NCI-H69 (cell line): Measurements from ENCODE around the gene PDCD10.

Experiments used
- DNase-seq: peaks from one replicate; lab custom pipeline; 2025; lab: John Stamatoyannopoulos, UW

PDCD10 gene

GRCh38 chr3:167735233-167736138 lies 794 bp upstream of the PDCD10 start, which contains the start of gene SERPINI1:
Gene SERPINI1, plus strand, starts transcription at chr3:167735721. Its CDS starts 53,408 bp downstream, at chr3:167789129.
- peak; percentile 99 for DNase-seq

- DNase-seq = peak; percentile 62
Measured at GRCh38 chr3:167733961-167734497, 663 bp downstream of the PDCD10 start.

- peak; percentile 28 for DNase-seq
Measured at GRCh38 chr3:167732313-167733065, 2.2 kb downstream of the PDCD10 start.

GRCh38 chr3:167731393-167731792 lies 3.3 kb downstream of the PDCD10 start:
- peak; percentile 73 for DNase-seq

- DNase-seq = peak; percentile 80
Measured at GRCh38 chr3:167729591-167729990, 5.1 kb downstream of the PDCD10 start.

- no peak for DNase-seq
Measured at GRCh38 chr3:167728632-167729323, 5.9 kb downstream of the PDCD10 start.

GRCh38 chr3:167728176-167728575 lies 6.5 kb downstream of the PDCD10 start:
- DNase-seq = no peak

GRCh38 chr3:167723872-167724271 lies 10.8 kb downstream of the PDCD10 start:
- DNase-seq = no peak

- peak; percentile 7 for DNase-seq
Measured at GRCh38 chr3:167723025-167723512, 11.6 kb downstream of the PDCD10 start.

GRCh38 chr3:167718582-167718981 lies 16.1 kb downstream of the PDCD10 start:
- no peak for DNase-seq

- peak; percentile 85 for DNase-seq
Measured at GRCh38 chr3:167716920-167717319, 17.8 kb downstream of the PDCD10 start.

GRCh38 chr3:167714871-167715270 lies 19.8 kb downstream of the PDCD10 start:
- no peak for DNase-seq

- no peak for DNase-seq
Measured at GRCh38 chr3:167712445-167712844, 22.2 kb downstream of the PDCD10 start.

- no peak for DNase-seq
Measured at GRCh38 chr3:167711439-167711838, 23.3 kb downstream of the PDCD10 start.

- DNase-seq = no peak
Measured at GRCh38 chr3:167710552-167710951, 24.1 kb downstream of the PDCD10 start.

- no peak for DNase-seq
Measured at GRCh38 chr3:167709690-167710089, 25.0 kb downstream of the PDCD10 start.

- DNase-seq = no peak
Measured at GRCh38 chr3:167705840-167706239, 28.9 kb downstream of the PDCD10 start.

- DNase-seq = no peak
Measured at GRCh38 chr3:167700926-167701325, 33.8 kb downstream of the PDCD10 start.

GRCh38 chr3:167700046-167700445 lies 34.6 kb downstream of the PDCD10 start:
- DNase-seq = no peak

- no peak for DNase-seq
Measured at GRCh38 chr3:167694121-167694520, 40.6 kb downstream of the PDCD10 start.

- DNase-seq = no peak
Measured at GRCh38 chr3:167691366-167691765, 43.3 kb downstream of the PDCD10 start.
